HepG2 (cell line): Measurements from ENCODE around the gene CBLB. TPM values are rescaled to one million over a fixed set of nuclear protein-coding genes. Genes with fewer than 3 reads are reported as not detected.

Experiments
- ATAC-seq: fragments of 200-7000 bp; cut with Tn5 transposase; 3 replicates; pipeline ENCODE4 v1.9.1; 2020; ENCODE audit warnings: mild to moderate bottlenecking, moderate library complexity
- BruUV-seq: library from RNA; stranded (reverse); fragments of 400-500 nt; replicated peaks from 2 replicates; lab custom pipeline; 2021; lab: Mats Ljungman, UMichigan
- CTCF ChIA-PET: fragments of 300-600 bp; formaldehyde crosslinking; extraction: SDS; loops from one replicate; lab custom pipeline; 2021; ENCODE audit warnings: low total read pairs, inconsistent platforms, low intra/inter-chr PET ratio; lab: Yijun Ruan, JAX
- POLR2A ChIA-PET: fragments of 350-600 bp; sonication (Branson Sonifier 250); formaldehyde crosslinking; loops from one replicate; lab custom pipeline; 2020; ENCODE audit warnings: antibody characterized with exemption, inconsistent platforms; lab: Yijun Ruan, JAX
- DNase-seq: peaks from one replicate; pipeline ENCODE4 v3.0.0-alpha.2; 2015; ENCODE audit warnings: low spot score
- FAIRE-seq: peaks from 3 replicates; lab custom pipeline; 2011; peaks lifted over from hg19 to GRCh38; lab: Jason Lieb, UNC
- H2AFZ ChIP-seq: one replicate; pipeline ENCODE4 v1.6.1; 2011; ENCODE audit warnings: low read length, inconsistent platforms
- H3K27ac ChIP-seq: fragments of 300-600 bp; 3 replicates; pipeline ENCODE4 v1.8.0; 2011; ENCODE audit warnings: mixed run types, mild to moderate bottlenecking, mixed read lengths, low read length, inconsistent platforms; ENCODE audit not compliant: insufficient read depth; ENCODE audit errors: extremely low read length
- H3K27me3 ChIP-seq, 2 experiments: fragments of 200-600 bp in 1 of 2; 2 replicates in 1 of 2; 3 replicates in 1 of 2; pipeline versions ENCODE4 v1.6.0 to v1.8.0; 2011; ENCODE audit warnings: low read length in 2 of 2, mild to moderate bottlenecking in 2 of 2, moderate library complexity in 2 of 2, inconsistent platforms in 1 of 2; ENCODE audit not compliant: insufficient read depth in 2 of 2, control insufficient read depth in 1 of 2
- H3K36me3 ChIP-seq, 2 experiments: fragments of 200-600 bp in 1 of 2; replicated peaks in 1 of 2; 2 replicates in 1 of 2; 3 replicates in 1 of 2; pipeline versions ENCODE4 v1.5.1 to v1.8.0; 2011; ENCODE audit warnings: low read length in 2 of 2, inconsistent platforms in 1 of 2; ENCODE audit not compliant: insufficient read depth in 2 of 2, control insufficient read depth in 1 of 2
- H3K4me1 ChIP-seq: 2 replicates; pipeline ENCODE4 v1.5.1; 2012; ENCODE audit warnings: low read length, inconsistent platforms; ENCODE audit not compliant: insufficient read depth
- H3K4me2 ChIP-seq: 2 replicates; pipeline ENCODE4 v1.6.0; 2011; ENCODE audit warnings: low read depth, low read length, inconsistent platforms
- H3K4me3 ChIP-seq, 3 experiments: fragments of 200-600 bp in 1 of 3; sonication (generic), shearing (Covaris generic) in 1 of 3; replicated peaks in 1 of 3; 2 replicates each; pipeline ENCODE4 v1.5.1; 2011 to 2016; ENCODE audit warnings: low read length in 3 of 3, inconsistent platforms in 2 of 3, low read depth in 2 of 3, mild to moderate bottlenecking in 2 of 3, control low read depth in 1 of 3, mixed read lengths in 1 of 3; ENCODE audit not compliant: insufficient read depth in 1 of 3
- H3K79me2 ChIP-seq: one replicate; pipeline ENCODE4 v1.6.1; 2011; ENCODE audit warnings: low read length, inconsistent platforms; ENCODE audit not compliant: insufficient read depth
- H3K9ac ChIP-seq: 2 replicates; pipeline ENCODE4 v1.6.0; 2011; ENCODE audit warnings: mild to moderate bottlenecking, low read depth, low read length, inconsistent platforms; ENCODE audit not compliant: insufficient read depth
- H3K9me3 ChIP-seq: 2 replicates; pipeline ENCODE4 v1.5.1; 2012; ENCODE audit warnings: mild to moderate bottlenecking, low read length
- H4K20me1 ChIP-seq: 2 replicates; pipeline ENCODE4 v1.6.0; 2011; ENCODE audit warnings: inconsistent platforms, mild to moderate bottlenecking, low read length, moderate library complexity; ENCODE audit not compliant: insufficient read depth
- BRCA1 ChIP-seq: sonication (generic); formaldehyde crosslinking; IDR thresholded peaks from 2 replicates; pipeline ENCODE4 v1.4.0; 2020; ENCODE audit warnings: missing genetic modification reagents
- EEA1 ChIP-seq: sonication (generic); formaldehyde crosslinking; IDR thresholded peaks from 2 replicates; pipeline ENCODE4 v1.5.1; 2020; ENCODE audit warnings: mild to moderate bottlenecking, missing genetic modification reagents, borderline replicate concordance
- FOXA3 ChIP-seq: IDR thresholded peaks from 2 replicates; pipeline ENCODE4 v1.6.1; 2016; ENCODE audit warnings: missing genetic modification reagents, missing compliant biosample characterization
- POLR2AphosphoS5 ChIP-seq: IDR thresholded peaks from 2 replicates; pipeline ENCODE4 v1.6.1; 2012; ENCODE audit warnings: low read depth, low read length
- TRIM24 ChIP-seq: sonication (generic); formaldehyde crosslinking; IDR thresholded peaks from 2 replicates; pipeline ENCODE4 v1.8.0; 2022; ENCODE audit warnings: mild to moderate bottlenecking, missing genetic modification reagents
- ZC3H13 ChIP-seq: sonication (generic); formaldehyde crosslinking; IDR thresholded peaks from 2 replicates; pipeline ENCODE4 v1.8.1; 2023; ENCODE audit warnings: mild to moderate bottlenecking, missing genetic modification reagents, moderate library complexity
- ZNF484 ChIP-seq: sonication (generic); formaldehyde crosslinking; IDR thresholded peaks from 2 replicates; pipeline ENCODE4 v1.5.1; 2020; ENCODE audit warnings: mild to moderate bottlenecking, low read depth, missing genetic modification reagents, borderline replicate concordance
- ZNF619 ChIP-seq: sonication (generic); formaldehyde crosslinking; IDR thresholded peaks from 2 replicates; pipeline ENCODE4 v1.4.0; 2020; ENCODE audit warnings: mild to moderate bottlenecking, missing genetic modification reagents
- WGBS: methylation state at CpG from one replicate; pipeline ENCODE4 v1.1.6; 2017; ENCODE audit warnings: low lambda C conversion rate; 5-methylcytosine and 5-hydroxymethylcytosine counted together
- in situ Hi-C: cut with HindIII; loops from 2 replicates; pipeline ENCODE4 v1.10.0; 2017; ENCODE audit warnings: low pct_unique_long_range_greater_than_20kb; ENCODE audit not compliant: extremely low pct_ligation_motif_present
- intact Hi-C: fragments of 100-400 bp; cut with micrococcal nuclease; formaldehyde crosslinking; loops from one replicate; pipeline ENCODE4 v1.10.0; 2022; ENCODE audit not compliant: unreplicated experiment
- polyA plus RNA-seq, 8 experiments: library from polyadenylated mRNA; depleted of rRNA in 3 of 8; stranded (reverse) in 7 of 8; unstranded in 1 of 8; fragments of >200 nt; fragmentation: Illumina TruSeq in 4 of 8; extraction: Trizol in 4 of 8; gene quantifications; 2 replicates each; pipeline versions ENCODE4 v1.2.1 to v1.2.3, GENCODE V29; 2011 to 2016; ENCODE audit warnings: low read depth in 4 of 8, missing spikeins in 1 of 8, mixed read lengths in 1 of 8; ENCODE audit not compliant: insufficient read depth in 1 of 8
- total RNA-seq, 5 experiments: library from RNA; depleted of rRNA; stranded (reverse); fragments of >200 nt; fragmentation: Illumina TruSeq; extraction: Trizol; gene quantifications; 2 replicates each; pipeline ENCODE4 v1.2.3, GENCODE V29; 2016; ENCODE audit warnings: low read depth in 1 of 5
- TF ChIP-seq, protein P1 (sequence below): sonication (generic); formaldehyde crosslinking; IDR thresholded peaks from 2 replicates; pipeline ENCODE4 v1.4.0; 2020; ENCODE audit warnings: mild to moderate bottlenecking, missing genetic modification reagents, borderline replicate concordance
- TF ChIP-seq, protein P2 (sequence below): sonication (generic); formaldehyde crosslinking; IDR thresholded peaks from 2 replicates; pipeline ENCODE4 v1.4.0; 2020; ENCODE audit warnings: missing genetic modification reagents
- TF ChIP-seq, protein P3 (sequence below): sonication (generic); formaldehyde crosslinking; IDR thresholded peaks from 2 replicates; pipeline ENCODE4 v1.5.0; 2020; ENCODE audit warnings: missing genetic modification reagents
- TF ChIP-seq, protein P4 (sequence below): sonication (generic); formaldehyde crosslinking; IDR thresholded peaks from 2 replicates; pipeline ENCODE4 v1.8.0; 2022; ENCODE audit warnings: missing genetic modification reagents, mild to moderate bottlenecking, borderline replicate concordance

The CBLB gene
- total and polyA plus RNA-seq, 2 of the 13 experiments (the other 11 are each of a cell fraction or from before 2014, with no cell fraction given): 9.8 to 16.4 TPM

DNA sequence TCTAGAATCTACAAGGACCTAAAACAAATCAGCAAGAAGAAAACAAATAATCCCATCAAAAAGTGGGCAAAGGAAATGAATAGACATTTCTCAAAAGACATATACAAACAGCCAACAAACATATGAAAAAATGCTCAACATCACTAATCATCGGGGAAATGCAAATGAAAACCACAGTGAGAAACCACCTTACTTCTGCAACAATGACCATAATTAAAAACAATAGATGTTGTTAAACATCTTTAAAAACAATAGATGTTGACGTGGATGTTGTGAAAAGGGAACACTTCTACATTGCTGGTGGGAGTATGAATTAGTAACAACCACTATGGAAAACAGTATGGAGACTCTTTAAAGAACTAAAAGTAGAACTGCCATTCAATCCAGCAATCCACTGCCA is 96.2 kb downstream of the CBLB start (continued):
- TF ChIP-seq, protein P1, sequence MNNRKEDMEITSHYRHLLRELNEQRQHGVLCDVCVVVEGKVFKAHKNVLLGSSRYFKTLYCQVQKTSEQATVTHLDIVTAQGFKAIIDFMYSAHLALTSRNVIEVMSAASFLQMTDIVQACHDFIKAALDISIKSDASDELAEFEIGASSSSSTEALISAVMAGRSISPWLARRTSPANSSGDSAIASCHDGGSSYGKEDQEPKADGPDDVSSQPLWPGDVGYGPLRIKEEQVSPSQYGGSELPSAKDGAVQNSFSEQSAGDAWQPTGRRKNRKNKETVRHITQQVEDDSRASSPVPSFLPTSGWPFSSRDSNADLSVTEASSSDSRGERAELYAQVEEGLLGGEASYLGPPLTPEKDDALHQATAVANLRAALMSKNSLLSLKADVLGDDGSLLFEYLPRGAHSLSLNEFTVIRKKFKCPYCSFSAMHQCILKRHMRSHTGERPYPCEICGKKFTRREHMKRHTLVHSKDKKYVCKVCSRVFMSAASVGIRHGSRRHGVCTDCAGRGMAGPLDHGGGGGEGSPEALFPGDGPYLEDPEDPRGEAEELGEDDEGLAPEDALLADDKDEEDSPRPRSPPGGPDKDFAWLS (CRISPR knock-in tag): no peak

DNA sequence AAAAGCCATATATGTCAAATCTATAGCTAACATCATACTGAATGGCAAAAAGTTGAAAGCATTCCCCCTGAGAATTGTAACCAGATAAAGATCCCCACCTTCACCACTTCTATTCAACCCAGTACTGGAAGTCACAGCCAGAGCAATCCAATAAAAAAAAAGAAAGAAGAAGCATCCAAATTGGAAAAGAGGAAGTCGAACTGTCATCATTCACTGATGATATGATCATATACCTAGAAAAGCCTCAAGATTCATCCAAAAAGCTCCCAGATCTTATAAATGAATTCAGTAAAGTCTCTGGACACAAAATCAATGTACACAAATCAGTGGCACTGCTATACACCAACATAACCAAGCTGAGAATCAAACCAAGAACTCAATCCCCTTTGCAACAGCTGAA is 97.4 kb downstream of the CBLB start:
- in situ Hi-C loops: no loop called here
- ChIA-PET POLR2A (no interaction called here), CTCF (no interaction called here)
- Histone ChIP-seq H4K20me1 (peaks cover 10% of the 10 kb centered on the region; the same call in 1 of the 2 replicates), H2AFZ (no peak overlapping the region), H3K4me3 (no peak overlapping the region), H3K27ac (no peak overlapping the region), H3K36me3 (peaks cover 0 to 4% of the 10 kb centered on the region in 2 experiments; a peak in 1 of 5 replicates), H3K9me3 (no peaks in the 10 kb centered on the region), H3K4me2 (no peak overlapping the region), H3K9ac (no peak overlapping the region), H3K79me2 (no peaks in the 10 kb centered on the region), H3K4me1 (no peaks in the 10 kb centered on the region), H3K27me3 (no peaks in the 10 kb centered on the region)
- intact Hi-C loops: no loop called here
- FAIRE-seq (no peak), DNase-seq (no peak), ATAC-seq (no peak)
- 100% methylated on average over 1 of the region's 1 CpG for WGBS
- TF ChIP-seq EEA1 (no peak), TRIM24 (no peak), ZC3H13 (no peak), FOXA3 (CRISPR knock-in tag) (no peak), POLR2AphosphoS5 (no peak), ZNF484 (CRISPR knock-in tag) (no peak), ZNF619 (CRISPR knock-in tag) (no peak), BRCA1 (CRISPR knock-in tag) (no peak)
- TF ChIP-seq, protein P2, sequence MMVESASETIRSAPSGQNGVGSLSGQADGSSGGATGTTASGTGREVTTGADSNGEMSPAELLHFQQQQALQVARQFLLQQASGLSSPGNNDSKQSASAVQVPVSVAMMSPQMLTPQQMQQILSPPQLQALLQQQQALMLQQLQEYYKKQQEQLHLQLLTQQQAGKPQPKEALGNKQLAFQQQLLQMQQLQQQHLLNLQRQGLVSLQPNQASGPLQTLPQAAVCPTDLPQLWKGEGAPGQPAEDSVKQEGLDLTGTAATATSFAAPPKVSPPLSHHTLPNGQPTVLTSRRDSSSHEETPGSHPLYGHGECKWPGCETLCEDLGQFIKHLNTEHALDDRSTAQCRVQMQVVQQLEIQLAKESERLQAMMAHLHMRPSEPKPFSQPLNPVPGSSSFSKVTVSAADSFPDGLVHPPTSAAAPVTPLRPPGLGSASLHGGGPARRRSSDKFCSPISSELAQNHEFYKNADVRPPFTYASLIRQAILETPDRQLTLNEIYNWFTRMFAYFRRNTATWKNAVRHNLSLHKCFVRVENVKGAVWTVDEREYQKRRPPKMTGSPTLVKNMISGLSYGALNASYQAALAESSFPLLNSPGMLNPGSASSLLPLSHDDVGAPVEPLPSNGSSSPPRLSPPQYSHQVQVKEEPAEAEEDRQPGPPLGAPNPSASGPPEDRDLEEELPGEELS: no peak
- TF ChIP-seq, protein P3, sequence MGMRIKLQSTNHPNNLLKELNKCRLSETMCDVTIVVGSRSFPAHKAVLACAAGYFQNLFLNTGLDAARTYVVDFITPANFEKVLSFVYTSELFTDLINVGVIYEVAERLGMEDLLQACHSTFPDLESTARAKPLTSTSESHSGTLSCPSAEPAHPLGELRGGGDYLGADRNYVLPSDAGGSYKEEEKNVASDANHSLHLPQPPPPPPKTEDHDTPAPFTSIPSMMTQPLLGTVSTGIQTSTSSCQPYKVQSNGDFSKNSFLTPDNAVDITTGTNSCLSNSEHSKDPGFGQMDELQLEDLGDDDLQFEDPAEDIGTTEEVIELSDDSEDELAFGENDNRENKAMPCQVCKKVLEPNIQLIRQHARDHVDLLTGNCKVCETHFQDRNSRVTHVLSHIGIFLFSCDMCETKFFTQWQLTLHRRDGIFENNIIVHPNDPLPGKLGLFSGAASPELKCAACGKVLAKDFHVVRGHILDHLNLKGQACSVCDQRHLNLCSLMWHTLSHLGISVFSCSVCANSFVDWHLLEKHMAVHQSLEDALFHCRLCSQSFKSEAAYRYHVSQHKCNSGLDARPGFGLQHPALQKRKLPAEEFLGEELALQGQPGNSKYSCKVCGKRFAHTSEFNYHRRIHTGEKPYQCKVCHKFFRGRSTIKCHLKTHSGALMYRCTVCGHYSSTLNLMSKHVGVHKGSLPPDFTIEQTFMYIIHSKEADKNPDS: no peak
- TF ChIP-seq, protein P4, sequence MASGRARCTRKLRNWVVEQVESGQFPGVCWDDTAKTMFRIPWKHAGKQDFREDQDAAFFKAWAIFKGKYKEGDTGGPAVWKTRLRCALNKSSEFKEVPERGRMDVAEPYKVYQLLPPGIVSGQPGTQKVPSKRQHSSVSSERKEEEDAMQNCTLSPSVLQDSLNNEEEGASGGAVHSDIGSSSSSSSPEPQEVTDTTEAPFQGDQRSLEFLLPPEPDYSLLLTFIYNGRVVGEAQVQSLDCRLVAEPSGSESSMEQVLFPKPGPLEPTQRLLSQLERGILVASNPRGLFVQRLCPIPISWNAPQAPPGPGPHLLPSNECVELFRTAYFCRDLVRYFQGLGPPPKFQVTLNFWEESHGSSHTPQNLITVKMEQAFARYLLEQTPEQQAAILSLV (CRISPR knock-in tag): no peak
- no TSS peak for BruUV-seq
